Karpas-422 (cell line): ENCODE results near the gene KBTBD2. TPM values are rescaled to one million over a fixed set of nuclear protein-coding genes. Genes with fewer than 3 reads are reported as not detected.
"Not testable (repeated sequence)": the region's sequence is repeated elsewhere in the genome, so short reads cannot be mapped to it uniquely, and the experiment has no call there.

Source experiments
- DNase-seq: peaks from one replicate; pipeline ENCODE4 v3.0.0-alpha.2; 2015
- H2AFZ ChIP-seq: fragments of 200-600 bp; sonication (generic); 2 replicates; pipeline ENCODE4 v1.6.1; 2014; ENCODE audit warnings: antibody characterized with exemption, low read length, mixed read lengths
- H3K27ac ChIP-seq: fragments of 200-600 bp; sonication (generic); 2 replicates; pipeline ENCODE4 v1.5.1; 2014; ENCODE audit warnings: mild to moderate bottlenecking, low read length, moderate library complexity
- H3K27me3 ChIP-seq: fragments of 200-600 bp; sonication (generic); 2 replicates; pipeline ENCODE4 v1.6.1; 2014; ENCODE audit warnings: low read length, mixed read lengths
- H3K36me3 ChIP-seq: fragments of 200-600 bp; sonication (generic); 2 replicates; pipeline ENCODE4 v1.6.1; 2014; ENCODE audit warnings: low read length, mixed read lengths; ENCODE audit not compliant: insufficient read depth
- H3K4me1 ChIP-seq: fragments of 200-600 bp; sonication (generic); 2 replicates; pipeline ENCODE4 v1.6.1; 2014; ENCODE audit warnings: mild to moderate bottlenecking, low read length, mixed read lengths
- H3K4me2 ChIP-seq: fragments of 200-600 bp; sonication (generic); 2 replicates; pipeline ENCODE4 v1.6.1; 2014; ENCODE audit warnings: low read length, low read depth, mild to moderate bottlenecking; ENCODE audit not compliant: poor library complexity, severe bottlenecking
- H3K4me3 ChIP-seq: fragments of 200-600 bp; sonication (generic); 2 replicates; pipeline ENCODE4 v1.5.1; 2014; ENCODE audit warnings: mild to moderate bottlenecking, antibody characterized with exemption, low read length, mixed read lengths
- H3K79me2 ChIP-seq: fragments of 200-600 bp; sonication (generic); 2 replicates; pipeline ENCODE4 v1.6.1; 2014; ENCODE audit warnings: mild to moderate bottlenecking, low read length, mixed read lengths
- H3K9ac ChIP-seq: fragments of 200-600 bp; sonication (generic); 2 replicates; pipeline ENCODE4 v1.6.0; 2014; ENCODE audit warnings: low read length
- H3K9me2 ChIP-seq: fragments of 200-600 bp; sonication (generic), shearing (Covaris generic); replicated peaks from 2 replicates; pipeline ENCODE4 v1.6.0; 2014; ENCODE audit warnings: mild to moderate bottlenecking, low read length, moderate library complexity; ENCODE audit not compliant: insufficient read depth
- H3K9me3 ChIP-seq: fragments of 300-700, 200-600 bp; sonication (generic); 2 replicates; pipeline ENCODE4 v1.6.1; 2014; ENCODE audit warnings: low read length, mixed read lengths
- H4K20me1 ChIP-seq: fragments of 200-600 bp; sonication (generic); 2 replicates; pipeline ENCODE4 v1.6.1; 2014; ENCODE audit warnings: mild to moderate bottlenecking, antibody characterized with exemption, low read length, low read depth; ENCODE audit not compliant: insufficient read depth
- total RNA-seq: library from RNA; depleted of rRNA; stranded (reverse); fragments of >200 nt; shearing (Covaris generic); gene quantifications from 2 replicates; pipeline ENCODE4 v1.2.3, GENCODE V29; 2014; ENCODE audit warnings: low replicate concordance

The KBTBD2 gene
- total RNA-seq, 1 experiment from 2014 or later, result 28.6 TPM

DNA sequence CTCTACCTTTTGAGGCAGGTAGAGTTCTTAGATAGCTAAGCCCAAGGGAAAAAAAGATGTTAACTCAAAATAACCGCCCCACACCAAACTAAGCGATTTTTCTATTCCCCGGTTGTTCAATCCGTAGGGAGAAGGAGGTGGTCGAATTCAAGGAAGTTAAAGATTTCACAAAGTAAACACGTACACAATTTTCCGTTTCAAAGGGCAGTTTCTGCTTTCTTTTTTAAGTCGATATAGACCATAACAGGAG lies 842 bp downstream of the KBTBD2 start:
- Histone ChIP-seq H2AFZ (0 out of 2 replicates have a peak overlapping the region, but pooled peaks have one; percentile 13), H3K4me1 (peaks cover 21% of the 10 kb centered on the region)

DNA sequence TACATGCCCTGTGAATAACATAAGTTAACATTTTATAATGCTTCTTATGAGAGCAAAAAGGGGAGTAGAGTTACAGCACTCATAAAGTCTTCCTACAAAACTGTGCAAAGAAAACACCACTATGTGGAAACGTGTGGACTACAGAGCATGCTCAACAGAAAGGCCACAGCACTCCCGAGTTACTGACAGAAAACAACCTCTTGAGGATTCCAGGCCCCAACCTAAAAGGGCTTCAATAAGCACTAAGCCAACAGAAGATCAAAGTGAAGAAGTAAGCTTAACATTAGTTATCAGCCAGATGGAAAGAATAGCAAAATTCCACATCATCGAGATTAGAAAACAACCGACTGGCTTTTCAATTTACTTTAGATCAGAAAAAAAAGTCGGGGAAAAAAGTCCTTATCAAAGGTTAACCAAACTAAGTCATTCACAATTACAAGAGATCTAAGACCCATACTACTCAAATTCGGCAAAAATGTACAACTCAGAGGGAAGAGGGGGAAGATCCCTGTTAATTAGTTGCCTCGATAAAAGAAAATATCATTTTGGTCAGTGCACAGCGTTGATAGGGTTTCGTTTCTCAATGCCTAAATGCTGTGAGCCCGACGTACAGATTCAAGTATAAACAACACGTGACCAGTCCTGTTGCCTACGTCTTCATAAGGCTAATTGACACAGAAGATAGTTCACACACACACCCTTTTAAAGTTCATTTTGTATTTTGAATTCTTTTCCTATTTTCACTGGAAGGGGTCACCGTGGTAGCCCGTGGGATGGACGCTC lies 1.4 kb downstream of the KBTBD2 start:
- Histone ChIP-seq H4K20me1 (peaks cover 21% of the 10 kb centered on the region), H3K36me3 (no peaks in the 10 kb centered on the region), H3K27ac (peak overlapping the region; percentile 80), H3K4me3 (peak overlapping the region; percentile 77), H3K27me3 (no peaks in the 10 kb centered on the region), H3K79me2 (peaks cover 58% of the 10 kb centered on the region), H3K4me1 (peaks cover 21% of the 10 kb centered on the region), H2AFZ (no peak overlapping the region), H3K9me3 (no peaks in the 10 kb centered on the region), H3K4me2 (peak overlapping the region; percentile 80), H3K9ac (peak overlapping the region; percentile 80), H3K9me2 (no peaks in the 10 kb centered on the region)
- peak; percentile 74 for DNase-seq

More for the DNA sequence above, 842 bp downstream of the KBTBD2 start:
- Histone ChIP-seq H3K4me3 (peak overlapping the region; percentile 77), H3K4me2 (peak overlapping the region; percentile 80), H4K20me1 (peaks cover 21% of the 10 kb centered on the region), H3K27ac (peak overlapping the region; percentile 80), H3K9me3 (no peaks in the 10 kb centered on the region), H3K9me2 (no peaks in the 10 kb centered on the region), H3K36me3 (no peaks in the 10 kb centered on the region), H3K79me2 (peaks cover 53% of the 10 kb centered on the region), H3K9ac (peak overlapping the region; percentile 80), H3K27me3 (no peaks in the 10 kb centered on the region)
- DNase-seq, result no peak

DNA sequence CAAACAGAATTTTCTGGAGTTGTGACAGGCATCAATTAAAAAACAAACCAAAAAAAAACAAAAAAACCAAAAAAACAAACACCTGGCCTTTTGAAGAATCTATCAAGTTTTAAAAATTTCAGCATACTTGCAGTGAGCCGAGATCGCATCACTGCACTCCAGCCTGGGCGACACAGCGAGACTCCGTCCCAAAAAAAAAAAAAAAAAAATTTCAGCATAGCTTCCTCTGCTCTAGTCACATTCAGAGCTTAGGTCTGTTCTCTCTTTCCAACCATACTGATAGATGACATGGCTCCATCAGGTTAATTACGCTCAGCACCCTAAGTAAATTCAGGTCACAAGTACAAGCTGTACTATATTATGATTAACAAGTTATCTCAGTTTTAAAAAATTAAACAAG lies 3.1 kb downstream of the KBTBD2 start:
- H3K4me1 ChIP-seq, result peaks cover 25% of the 10 kb centered on the region
- no peaks in the 10 kb centered on the region for H3K27me3 ChIP-seq
- no peaks in the 10 kb centered on the region for H3K9me2 ChIP-seq
- no peak overlapping the region for H3K4me3 ChIP-seq
- no peak overlapping the region for H3K9ac ChIP-seq
- no peaks in the 10 kb centered on the region for H3K9me3 ChIP-seq
- H3K36me3 ChIP-seq, result no peaks in the 10 kb centered on the region
- H3K4me2 ChIP-seq, result no peak overlapping the region
- no peak overlapping the region for H2AFZ ChIP-seq
- DNase-seq, result no peak
- H4K20me1 ChIP-seq, result peaks cover 21% of the 10 kb centered on the region
- H3K79me2 ChIP-seq, result peaks cover 71% of the 10 kb centered on the region
- no peak overlapping the region for H3K27ac ChIP-seq

DNA sequence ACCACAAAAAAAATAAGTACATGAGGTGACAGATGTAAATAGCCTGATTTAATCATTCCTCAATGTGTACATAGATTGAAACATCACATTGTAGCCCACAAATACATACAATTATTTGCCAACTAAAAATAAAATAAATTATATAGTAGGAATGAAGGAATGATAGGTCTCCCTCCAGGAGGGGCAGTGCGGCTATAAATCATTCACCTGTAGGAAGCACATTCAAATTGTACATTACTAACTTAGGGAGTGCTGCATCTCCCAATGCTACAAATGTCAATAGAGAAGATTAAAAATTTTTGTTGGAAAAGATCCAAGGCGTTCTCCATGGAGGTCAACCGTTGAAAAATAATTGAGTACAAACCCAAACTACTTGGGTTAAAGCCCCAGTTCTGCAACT lies 4.2 kb downstream of the KBTBD2 start:
- Histone ChIP-seq H3K27me3 (no peaks in the 10 kb centered on the region), H3K9me3 (no peaks in the 10 kb centered on the region), H3K4me2 (no peak overlapping the region), H2AFZ (no peak overlapping the region), H3K79me2 (peaks cover 83% of the 10 kb centered on the region), H4K20me1 (peaks cover 21% of the 10 kb centered on the region), H3K27ac (no peak overlapping the region), H3K36me3 (no peaks in the 10 kb centered on the region), H3K4me1 (peaks cover 17% of the 10 kb centered on the region), H3K9ac (no peak overlapping the region), H3K9me2 (no peaks in the 10 kb centered on the region), H3K4me3 (no peak overlapping the region)
- no peak for DNase-seq

DNA sequence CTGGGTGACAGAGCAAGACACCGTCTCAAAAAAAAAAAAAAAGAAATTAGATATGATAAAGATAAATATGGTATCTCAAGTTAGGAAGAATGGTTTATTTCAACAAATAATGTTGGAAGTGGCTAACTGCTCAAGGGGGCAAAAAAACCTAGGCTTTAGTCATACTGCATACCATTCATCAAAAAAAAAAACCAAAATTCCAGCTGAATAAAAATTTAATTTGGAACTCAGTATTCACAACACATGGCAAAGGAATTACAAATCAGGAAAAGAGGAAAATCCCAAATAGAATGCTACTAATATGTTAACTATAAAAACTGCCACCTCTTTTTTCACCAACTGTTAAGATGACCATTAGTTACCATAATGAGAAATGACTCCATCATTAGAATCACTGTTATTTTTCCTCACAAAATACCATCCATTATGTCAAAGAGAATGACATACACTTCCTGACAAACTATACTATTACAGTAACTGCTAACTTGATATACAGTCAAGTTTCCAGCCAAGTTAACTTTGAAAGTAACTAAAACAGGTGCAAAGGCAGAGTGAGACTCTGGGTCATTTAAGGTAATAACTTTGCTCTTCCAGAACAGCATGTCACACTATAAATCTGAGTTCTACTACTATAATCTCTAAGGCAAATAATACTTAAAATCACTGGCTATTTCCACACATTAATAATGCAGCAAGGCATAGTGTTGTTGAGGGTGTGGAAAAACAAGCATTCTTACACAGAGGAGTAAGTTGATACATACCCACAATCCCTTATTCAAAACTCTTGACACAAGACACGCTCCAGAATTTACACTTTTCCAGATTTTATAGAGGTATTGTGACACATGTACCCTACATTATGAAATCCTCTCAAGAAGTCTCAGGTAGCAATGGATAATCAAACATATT lies 10.2 kb downstream of the KBTBD2 start:
- Histone ChIP-seq H3K4me2 (no peak overlapping the region), H3K27ac (no peak overlapping the region)
- DNase-seq, result no peak

DNA sequence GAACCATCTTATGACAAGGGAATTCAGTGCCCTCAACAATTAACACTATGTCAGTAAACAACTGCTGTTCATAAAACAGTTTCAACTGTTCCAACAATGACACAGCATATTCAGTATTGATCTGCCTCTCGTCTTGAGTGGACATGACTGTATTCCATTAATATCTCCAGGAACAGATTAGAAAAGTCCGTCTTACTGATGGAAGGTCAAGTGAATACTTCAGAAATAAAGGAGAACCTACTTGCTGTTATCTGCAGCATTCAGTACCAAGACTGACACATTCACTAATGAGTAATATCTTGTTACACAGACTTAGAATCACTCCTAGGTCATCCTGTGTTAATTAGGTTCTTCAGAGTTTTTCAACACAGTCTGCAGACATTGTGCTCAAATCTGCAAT lies 12.1 kb downstream of the KBTBD2 start:
- H3K9me2 ChIP-seq, result no peaks in the 10 kb centered on the region
- H3K79me2 ChIP-seq, result peaks cover 96% of the 10 kb centered on the region
- no peak overlapping the region for H3K27ac ChIP-seq
- H3K9me3 ChIP-seq, result no peaks in the 10 kb centered on the region
- peaks cover 15% of the 10 kb centered on the region; the same call in 1 of the 2 replicates for H3K36me3 ChIP-seq
- DNase-seq, result no peak
- peaks cover 10% of the 10 kb centered on the region; the same call in 1 of the 2 replicates for H4K20me1 ChIP-seq
- H3K4me2 ChIP-seq, result no peak overlapping the region
- no peak overlapping the region for H3K9ac ChIP-seq
- no peaks in the 10 kb centered on the region for H3K27me3 ChIP-seq
- H3K4me1 ChIP-seq, result peaks cover 13% of the 10 kb centered on the region
- no peak overlapping the region for H3K4me3 ChIP-seq
- H2AFZ ChIP-seq, result no peak overlapping the region

More for the DNA sequence above, 10.2 kb downstream of the KBTBD2 start:
- no peaks in the 10 kb centered on the region for H3K27me3 ChIP-seq
- H3K9ac ChIP-seq, result no peak overlapping the region
- H4K20me1 ChIP-seq, result peaks cover 4% of the 10 kb centered on the region; the same call in 1 of the 2 replicates
- H3K36me3 ChIP-seq, result peaks cover 7% of the 10 kb centered on the region; the same call in 1 of the 2 replicates
- H3K79me2 ChIP-seq, result peaks cover 96% of the 10 kb centered on the region
- H3K9me3 ChIP-seq, result no peaks in the 10 kb centered on the region
- H2AFZ ChIP-seq, result no peak overlapping the region
- H3K4me1 ChIP-seq, result peaks cover 13% of the 10 kb centered on the region
- H3K4me3 ChIP-seq, result no peak overlapping the region
- no peaks in the 10 kb centered on the region for H3K9me2 ChIP-seq

DNA sequence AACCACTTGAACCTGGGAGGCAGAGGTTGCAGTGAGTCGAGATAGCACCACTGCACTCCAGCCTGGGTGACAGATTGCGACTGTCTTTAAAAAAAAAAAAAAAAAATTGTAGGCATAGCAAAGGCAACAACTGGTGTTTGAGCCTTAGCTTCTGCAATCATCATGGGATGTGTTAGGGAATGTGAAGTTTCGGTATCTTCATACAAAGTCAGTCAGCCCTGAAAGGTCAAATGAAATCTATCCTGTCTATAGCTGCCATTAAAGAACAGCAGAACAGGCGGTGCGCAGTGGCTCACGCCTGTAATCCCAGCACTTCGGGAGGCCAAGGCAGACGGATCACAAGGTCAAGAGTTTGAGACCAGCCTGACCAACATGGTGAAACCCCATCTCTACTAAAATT lies 13.5 kb downstream of the KBTBD2 start:
- H3K4me3 ChIP-seq, H3K27me3 ChIP-seq, DNase-seq, H3K4me1 ChIP-seq, H3K9me2 ChIP-seq, H2AFZ ChIP-seq, H3K9ac ChIP-seq, H3K4me2 ChIP-seq, H3K9me3 ChIP-seq, H3K27ac ChIP-seq, H4K20me1 ChIP-seq: not testable (repeated sequence)
- Histone ChIP-seq H3K79me2 (peaks cover 84% of the 10 kb centered on the region), H3K36me3 (peaks cover 19% of the 10 kb centered on the region; the same call in 1 of the 2 replicates)

DNA sequence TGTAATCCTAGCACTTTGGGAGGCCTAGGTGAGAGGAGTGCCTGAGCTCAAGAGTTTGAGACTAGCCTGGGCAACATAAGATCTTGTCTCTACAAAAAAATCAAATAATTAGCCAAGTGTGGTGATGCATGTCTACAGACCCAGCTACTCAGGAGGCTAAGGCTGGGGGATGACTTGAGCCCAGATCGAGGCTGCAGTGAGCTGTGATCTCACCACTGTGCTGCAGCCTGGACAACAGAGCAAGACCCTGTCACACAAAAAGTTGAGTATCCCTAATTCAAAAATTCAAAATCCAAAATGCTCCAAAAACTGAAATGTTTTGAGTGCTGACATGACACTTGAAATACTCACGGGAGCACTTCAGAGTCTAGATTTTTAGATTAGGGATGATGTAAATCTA lies 19.1 kb downstream of the KBTBD2 start:
- no peak for DNase-seq
- no peak overlapping the region for H3K9ac ChIP-seq
- no peak overlapping the region for H3K4me2 ChIP-seq
- H3K4me1 ChIP-seq, result no peaks in the 10 kb centered on the region
- peaks cover 39% of the 10 kb centered on the region for H3K79me2 ChIP-seq
- no peak overlapping the region for H2AFZ ChIP-seq
- H3K9me2 ChIP-seq, result no peaks in the 10 kb centered on the region
- no peaks in the 10 kb centered on the region for H3K9me3 ChIP-seq
- no peak overlapping the region for H3K27ac ChIP-seq
- no peaks in the 10 kb centered on the region for H3K27me3 ChIP-seq
- no peak overlapping the region for H3K4me3 ChIP-seq
- H4K20me1 ChIP-seq, result 0 out of 2 replicates have a peak, but pooled peaks cover 11% of the 10 kb centered on the region
- peaks cover 43% of the 10 kb centered on the region for H3K36me3 ChIP-seq
